Vagina (tissue), 2 donors: Measurements from ENCODE around the gene CSH2.

Experiments
- CTCF ChIP-seq, 3 experiments: fragments of 450-650 bp in 2 of 3; fragments of 200-600 bp in 1 of 3; sonication (generic) in 1 of 3; IDR thresholded peaks; one replicate each; pipeline ENCODE4 v1.5.1; 2017 to 2019; ENCODE audit warnings: antibody characterized with exemption in 3 of 3, mild to moderate bottlenecking in 2 of 3, moderate library complexity in 2 of 3
- POLR2A ChIP-seq, 2 donors: fragments of 450-650 bp; IDR thresholded peaks; one replicate each; pipeline ENCODE4 v1.6.1; 2017; ENCODE audit warnings: antibody characterized with exemption in 2 of 2, mild to moderate bottlenecking in 2 of 2, moderate library complexity in 2 of 2
- POLR2AphosphoS5 ChIP-seq, 2 donors: sonication (generic); formaldehyde crosslinking; IDR thresholded peaks; one replicate each; pipeline ENCODE4 v1.9.0; 2017; ENCODE audit warnings: antibody characterized with exemption in 2 of 2, mild to moderate bottlenecking in 2 of 2, low read depth in 1 of 2; ENCODE audit not compliant: insufficient read depth in 1 of 2

- TF ChIP-seq CTCF (IDR thresholded peaks at IDR 0.05) (peak; percentile 92 to 95 (median 93)), POLR2A (IDR thresholded peaks at IDR 0.05) (no peak), POLR2AphosphoS5 (IDR thresholded peaks at IDR 0.05; ENCODE audit: insufficient read depth in 1 of 2, low read depth in 1 of 2) (no peak)
Observed at GRCh38 chr17:63919311-63919723, 45.8 kb upstream of the CSH2 start.
